ENCODE measurements around the gene DUS3L.

The DUS3L gene
- total RNA-seq = 10.4 to 31.5 (median 15.7) reads per million in 17 experiments

- DNase-seq = peak; percentile 98 to 99 (median 98)
Observed at GRCh38 chr19:5790559-5791520, at the start of gene DUS3L. Gene DUS3L, minus strand, starts transcription at chr19:5791163. Its CDS starts 22 bp downstream, at chr19:5791141.

- DNase-seq = peak; percentile 23 to 51 (median 48)
Observed at GRCh38 chr19:5839065-5840017, 48.4 kb upstream of the DUS3L start, which contains the start of gene FUT6. Gene FUT6, minus strand, starts transcription at chr19:5839702. Its CDS starts 7,135 bp downstream, at chr19:5832567.

- no peak for DNase-seq
Observed at GRCh38 chr19:5838353-5839064, 47.5 kb upstream of the DUS3L start.

GRCh38 chr19:5837761-5838352 lies 46.9 kb upstream of the DUS3L start:
- no peak for DNase-seq

- DNase-seq = no peak
Observed at GRCh38 chr19:5832527-5833216, 41.7 kb upstream of the DUS3L start.

GRCh38 chr19:5832061-5832460 lies 41.1 kb upstream of the DUS3L start:
- DNase-seq = no peak

GRCh38 chr19:5831159-5831558 lies 40.2 kb upstream of the DUS3L start:
- no peak for DNase-seq

GRCh38 chr19:5829567-5830310 lies 38.8 kb upstream of the DUS3L start:
- no peak for DNase-seq

GRCh38 chr19:5828661-5829566 lies 38.0 kb upstream of the DUS3L start:
- no peak for DNase-seq

- peak; percentile 96 to 98 (median 96) for DNase-seq
Observed at GRCh38 chr19:5827891-5828660, 37.1 kb upstream of the DUS3L start.

GRCh38 chr19:5827342-5827890 lies 36.5 kb upstream of the DUS3L start:
- DNase-seq = no peak

- DNase-seq = peak; percentile 41 to 64 (median 55)
Observed at GRCh38 chr19:5826531-5827341, 35.8 kb upstream of the DUS3L start.

- DNase-seq = no peak
Observed at GRCh38 chr19:5825178-5825577, 34.2 kb upstream of the DUS3L start.

GRCh38 chr19:5824751-5825150 lies 33.8 kb upstream of the DUS3L start:
- no peak for DNase-seq

GRCh38 chr19:5823579-5824281 lies 32.8 kb upstream of the DUS3L start:
- peak in 1 of 4 experiments; percentile 30 for DNase-seq

GRCh38 chr19:5822181-5822844 lies 31.4 kb upstream of the DUS3L start:
- DNase-seq = no peak

Data from suppressor macrophage (primary cell).